CD4-positive, alpha-beta T cell treated with Interleukin-2 at 100 ng/mL for 4 hours (primary cell): Measurements from ENCODE around the gene PLA2G6.
"Not testable (repeated sequence)": the region's sequence is repeated elsewhere in the genome, so short reads cannot be mapped to it uniquely, and the experiment has no call there.

ENCODE experiments used
- DNase-seq: peaks from one replicate; pipeline ENCODE4 v3.0.0-alpha.2; 2020; ENCODE audit warnings: low spot score

The PLA2G6 gene

DNA sequence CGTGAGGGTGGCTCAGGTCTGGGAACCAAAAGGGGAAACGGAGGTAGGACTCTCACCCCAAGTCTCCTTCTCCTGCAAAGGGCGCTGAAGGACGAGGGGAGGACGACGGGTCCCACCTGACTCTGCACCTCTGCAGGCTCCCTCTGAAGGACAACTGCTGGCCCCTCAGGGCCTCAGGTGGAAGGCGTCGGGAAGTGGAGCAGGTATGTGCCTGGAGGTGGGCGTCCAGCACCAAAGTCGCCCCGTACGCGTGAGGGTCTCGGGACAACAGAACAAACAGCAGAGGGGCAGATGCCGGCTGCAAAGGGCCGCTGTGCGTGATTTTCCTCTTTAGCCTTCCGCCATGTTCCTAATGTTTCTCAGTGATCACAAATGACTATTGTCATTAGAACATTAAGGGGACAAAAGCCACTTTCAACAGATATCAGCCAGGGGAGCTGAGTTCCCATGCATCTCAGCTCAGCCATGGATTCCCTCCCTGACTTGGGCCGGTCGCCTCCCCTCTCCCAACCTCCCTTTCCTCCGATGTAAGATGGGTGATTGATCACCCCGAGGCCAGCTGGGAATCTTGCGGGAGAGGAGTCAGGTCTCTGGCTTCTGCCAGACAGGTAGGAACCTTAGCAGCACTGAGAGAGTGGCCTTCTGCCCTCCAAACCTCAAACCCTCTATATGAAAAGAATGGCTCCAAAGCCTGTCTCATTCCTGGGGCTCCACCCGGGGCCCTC is 98.5 kb downstream of the PLA2G6 start:
- no peak for DNase-seq

- DNase-seq: no peak
These were observed 99.4 kb downstream of the PLA2G6 start for GRCh38 chr22:38081941-38082828.

DNA sequence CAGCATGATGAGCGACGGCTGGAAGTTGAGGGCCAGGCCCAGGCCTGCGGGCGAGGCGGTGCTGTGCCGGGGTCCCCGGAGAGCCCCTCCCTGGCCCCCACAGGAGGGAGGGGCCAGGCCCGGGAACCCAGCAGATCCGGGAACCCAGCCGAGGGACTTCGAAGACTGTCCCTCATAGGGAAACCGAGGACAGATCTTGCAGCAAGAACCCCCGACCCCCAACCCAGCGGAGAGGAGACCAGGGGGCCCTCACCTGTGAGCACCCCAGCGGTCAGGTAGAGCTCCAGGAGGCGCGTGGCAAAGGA is 100.0 kb downstream of the PLA2G6 start:
- DNase-seq: no peak

DNA sequence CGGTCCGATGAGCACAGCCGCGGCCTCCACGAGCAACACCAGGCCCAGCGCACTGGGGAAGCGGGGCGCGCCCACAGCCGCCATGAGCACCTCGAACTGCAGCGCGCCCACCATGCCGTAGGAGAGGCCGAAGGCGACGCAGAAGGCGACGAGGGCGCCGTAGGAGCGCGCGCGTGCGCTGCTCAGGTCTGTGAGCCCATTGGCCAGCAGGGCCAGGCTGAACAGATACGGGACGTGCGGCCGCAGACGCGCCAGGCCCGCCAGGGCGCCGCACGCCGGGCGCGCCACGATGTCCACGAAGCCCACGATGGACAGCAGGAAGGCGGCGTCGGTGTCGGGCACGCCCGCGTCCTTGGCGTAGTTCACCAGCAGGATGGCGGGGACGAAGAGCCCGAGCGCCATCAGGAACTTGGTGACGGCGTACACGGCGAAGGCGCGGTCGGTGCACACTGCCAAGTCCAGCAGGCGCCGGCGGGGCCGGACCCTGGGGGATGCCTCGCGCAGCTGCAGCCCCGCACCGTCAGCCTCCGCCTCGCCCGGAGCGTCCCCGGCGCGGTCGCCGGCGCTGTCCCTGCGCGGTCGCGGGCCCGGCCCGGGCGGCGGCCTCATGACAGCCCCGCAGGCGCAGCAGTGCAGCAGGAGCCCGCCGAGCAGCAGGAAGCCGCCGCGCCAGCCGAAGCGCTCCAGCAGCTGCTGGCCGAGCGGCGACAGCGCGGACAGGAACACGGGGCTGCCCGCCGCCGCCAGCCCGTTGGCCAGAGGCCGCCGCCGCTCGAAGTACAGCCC is 100.6 kb downstream of the PLA2G6 start:
- DNase-seq: no peak

DNA sequence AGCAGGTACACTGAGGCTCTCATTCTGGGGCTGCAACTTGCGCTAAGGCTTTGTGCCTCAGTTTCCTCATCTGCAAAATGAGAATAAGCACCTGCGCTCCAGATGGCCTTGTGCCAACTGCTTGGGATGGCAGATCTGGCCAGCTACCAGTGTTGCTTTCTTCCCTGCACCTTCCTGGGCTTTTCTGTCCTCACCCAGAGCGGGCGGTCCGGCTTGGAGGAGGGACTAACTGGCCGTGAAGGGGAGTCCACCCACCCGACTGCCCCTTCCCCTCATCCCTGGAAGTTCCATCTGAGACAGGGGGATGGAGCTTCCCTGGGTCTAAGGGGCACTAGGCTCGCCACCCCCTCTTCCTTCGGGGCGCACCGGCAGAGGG is 101.2 kb downstream of the PLA2G6 start:
- no peak for DNase-seq

GRCh38 chr22:38079804-38080203 is 101.8 kb downstream of the PLA2G6 start:
- DNase-seq: no peak

- not testable (repeated sequence) for DNase-seq
These were observed 102.4 kb downstream of the PLA2G6 start for GRCh38 chr22:38079208-38079607.

- DNase-seq: no peak
These were observed 103.4 kb downstream of the PLA2G6 start for GRCh38 chr22:38078046-38078840.

DNA sequence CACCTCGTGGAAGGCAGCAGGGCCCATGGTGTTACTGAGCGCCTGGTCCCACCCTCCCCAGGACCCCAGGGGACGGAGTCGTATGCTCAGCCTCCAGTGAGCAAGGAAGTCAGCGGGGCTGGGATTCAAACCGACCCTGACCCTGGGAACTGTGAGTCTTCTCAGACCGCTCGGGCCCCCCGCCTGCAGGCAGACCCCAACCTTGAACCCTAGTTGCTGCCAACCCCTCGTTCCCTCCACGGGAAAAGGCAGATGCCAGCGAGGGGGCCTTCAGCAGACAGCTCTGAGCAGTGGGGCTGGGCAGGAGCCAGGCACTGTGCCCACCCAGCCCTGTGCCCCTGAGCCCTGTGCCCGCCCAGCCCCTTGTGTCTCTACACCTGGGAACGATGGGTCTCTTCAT is 104.0 kb downstream of the PLA2G6 start:
- DNase-seq: no peak

DNA sequence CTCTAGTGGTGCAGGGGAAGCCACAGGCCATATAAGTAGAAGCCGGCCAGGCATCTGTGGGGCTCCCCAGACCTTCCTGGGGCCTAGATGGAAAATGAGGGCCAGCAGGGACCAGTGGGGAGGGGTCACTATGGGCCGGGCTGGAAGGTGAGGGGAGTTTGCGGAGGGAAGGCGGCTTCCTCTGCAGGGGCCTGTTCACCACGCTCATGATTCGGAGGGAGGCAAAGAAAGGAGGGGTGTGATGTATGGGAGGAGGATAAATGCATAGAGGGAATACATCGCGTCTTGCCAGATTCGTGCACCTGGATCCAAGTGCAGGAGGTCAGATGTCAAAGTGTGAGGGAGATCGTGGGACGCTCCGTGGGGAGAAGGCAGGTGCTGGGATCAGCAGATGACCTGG is 104.5 kb downstream of the PLA2G6 start:
- DNase-seq: no peak

- no peak for DNase-seq
These were observed 105.7 kb downstream of the PLA2G6 start for GRCh38 chr22:38075961-38076360.

DNA sequence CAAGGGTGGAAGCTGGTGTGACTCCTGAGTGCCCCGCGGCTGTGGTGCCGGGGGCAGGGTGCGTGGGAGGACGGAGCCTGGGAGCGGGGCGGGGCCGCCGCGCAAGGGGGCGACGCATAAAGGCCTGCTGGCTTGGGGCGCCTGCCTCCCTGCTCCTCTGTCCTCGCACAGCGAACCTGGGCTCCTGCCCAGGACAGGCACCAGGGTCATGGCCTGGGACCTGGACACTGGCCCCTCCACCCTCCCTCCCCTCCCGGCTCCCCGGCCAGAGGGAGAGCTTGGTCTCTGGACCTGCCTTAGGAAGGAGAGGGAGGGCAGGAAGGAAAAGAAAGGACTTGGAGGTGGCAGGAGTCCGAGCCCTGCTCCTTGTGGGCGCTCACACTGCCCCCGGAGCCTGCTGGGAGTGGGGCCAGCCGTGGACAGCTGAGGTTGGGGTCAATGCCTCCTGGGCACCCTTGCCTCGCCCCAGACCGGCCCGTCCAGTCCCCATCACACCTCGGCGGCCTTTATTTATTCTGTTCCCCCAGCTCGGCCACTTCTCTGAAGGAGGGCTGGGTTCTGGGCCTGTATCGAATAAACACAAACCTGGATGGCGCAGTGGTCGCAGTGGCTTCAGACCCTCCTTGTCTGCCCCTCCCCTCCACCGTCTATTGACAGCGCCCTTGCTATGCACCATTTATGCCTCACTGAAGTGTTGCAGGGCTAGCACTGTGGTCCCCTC is 106.4 kb downstream of the PLA2G6 start:
- DNase-seq: no peak

GRCh38 chr22:38074181-38075104 is 107.2 kb downstream of the PLA2G6 start:
- no peak for DNase-seq

DNA sequence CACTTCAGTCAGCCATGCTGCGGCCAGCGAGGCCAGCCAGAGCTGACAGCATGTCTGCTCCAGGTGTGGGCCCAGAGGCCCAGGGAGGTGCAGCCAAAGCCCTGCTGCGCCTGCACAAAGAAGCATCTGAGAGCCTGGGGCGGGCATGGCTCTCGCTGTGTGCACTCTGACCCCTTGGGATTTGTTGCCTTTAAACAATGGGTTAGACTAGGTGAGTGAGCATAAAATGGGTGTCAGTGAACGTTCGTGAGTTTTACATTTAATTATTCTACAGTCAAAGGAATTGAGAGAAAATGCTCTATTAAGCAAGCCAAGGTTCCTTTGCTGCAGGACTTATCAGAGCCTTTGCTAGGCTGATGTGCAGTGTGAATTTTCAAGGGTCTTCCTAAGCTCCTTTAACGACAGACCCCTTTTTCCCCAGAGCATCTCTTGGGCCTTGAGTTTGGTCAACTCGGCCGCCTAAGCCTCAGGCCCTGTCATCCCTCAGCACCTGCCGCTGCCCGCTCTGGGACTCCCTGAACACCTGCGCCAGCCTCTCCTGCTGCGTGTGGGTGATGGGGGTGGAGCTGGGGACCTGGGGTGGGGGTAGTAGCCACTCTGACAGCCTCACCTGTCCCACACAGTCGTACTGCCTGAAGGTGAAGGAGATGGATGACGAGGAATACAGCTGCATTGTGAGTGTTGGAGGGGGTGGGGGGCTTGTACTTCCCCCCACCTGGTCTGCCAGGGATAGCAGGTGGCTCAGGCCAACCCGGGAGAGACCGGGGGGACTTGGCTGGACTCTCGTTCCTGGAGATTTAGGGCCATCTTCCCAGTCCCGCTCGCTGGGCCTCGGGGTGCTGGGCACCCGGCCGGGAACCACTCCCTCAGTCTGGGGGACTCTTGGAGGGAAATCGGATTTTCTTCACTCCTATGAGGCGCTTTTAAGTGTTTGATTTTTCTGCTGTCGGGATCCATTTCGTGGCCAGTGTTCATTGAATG is 108.2 kb downstream of the PLA2G6 start:
- DNase-seq: no peak

DNA sequence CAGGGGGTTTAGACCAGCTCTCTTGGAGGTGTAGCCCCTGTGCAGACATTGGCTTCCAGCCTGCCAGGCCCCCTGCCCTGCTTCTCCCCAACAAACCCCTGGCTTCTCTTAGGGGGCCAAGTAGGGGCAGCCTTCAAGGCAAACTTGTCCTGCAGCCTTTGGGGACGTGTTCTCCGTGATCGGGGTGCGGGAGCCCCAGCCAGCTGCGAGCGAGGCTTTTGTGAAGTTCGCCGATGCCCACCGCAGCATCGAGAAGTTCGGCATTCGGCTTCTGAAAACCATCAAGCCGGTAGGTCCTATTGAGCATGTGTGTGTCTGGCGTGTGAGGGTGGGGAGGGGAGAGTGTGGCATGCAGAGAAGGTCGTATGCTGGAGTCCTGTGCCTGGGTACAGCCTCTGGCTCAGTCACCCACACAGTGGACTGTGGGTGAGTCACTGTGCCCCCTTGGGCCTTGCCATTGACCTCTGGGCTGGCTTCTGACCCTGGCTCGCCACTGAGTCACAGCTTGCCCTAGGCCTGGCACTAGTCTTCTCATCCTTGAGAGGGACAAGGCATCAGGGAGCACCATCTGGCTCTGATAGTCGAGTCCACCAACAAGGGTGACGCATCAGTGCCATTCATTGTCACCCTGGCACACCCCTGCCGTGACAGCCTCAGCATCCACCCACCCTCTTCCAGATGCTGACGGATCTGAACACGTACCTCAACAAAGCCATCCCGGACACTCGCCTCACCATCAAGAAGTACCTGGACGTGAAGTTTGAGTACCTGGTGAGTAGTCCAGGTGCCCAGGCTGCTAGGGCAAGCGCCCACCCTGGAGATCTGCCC is 109.1 kb downstream of the PLA2G6 start:
- no peak for DNase-seq

DNA sequence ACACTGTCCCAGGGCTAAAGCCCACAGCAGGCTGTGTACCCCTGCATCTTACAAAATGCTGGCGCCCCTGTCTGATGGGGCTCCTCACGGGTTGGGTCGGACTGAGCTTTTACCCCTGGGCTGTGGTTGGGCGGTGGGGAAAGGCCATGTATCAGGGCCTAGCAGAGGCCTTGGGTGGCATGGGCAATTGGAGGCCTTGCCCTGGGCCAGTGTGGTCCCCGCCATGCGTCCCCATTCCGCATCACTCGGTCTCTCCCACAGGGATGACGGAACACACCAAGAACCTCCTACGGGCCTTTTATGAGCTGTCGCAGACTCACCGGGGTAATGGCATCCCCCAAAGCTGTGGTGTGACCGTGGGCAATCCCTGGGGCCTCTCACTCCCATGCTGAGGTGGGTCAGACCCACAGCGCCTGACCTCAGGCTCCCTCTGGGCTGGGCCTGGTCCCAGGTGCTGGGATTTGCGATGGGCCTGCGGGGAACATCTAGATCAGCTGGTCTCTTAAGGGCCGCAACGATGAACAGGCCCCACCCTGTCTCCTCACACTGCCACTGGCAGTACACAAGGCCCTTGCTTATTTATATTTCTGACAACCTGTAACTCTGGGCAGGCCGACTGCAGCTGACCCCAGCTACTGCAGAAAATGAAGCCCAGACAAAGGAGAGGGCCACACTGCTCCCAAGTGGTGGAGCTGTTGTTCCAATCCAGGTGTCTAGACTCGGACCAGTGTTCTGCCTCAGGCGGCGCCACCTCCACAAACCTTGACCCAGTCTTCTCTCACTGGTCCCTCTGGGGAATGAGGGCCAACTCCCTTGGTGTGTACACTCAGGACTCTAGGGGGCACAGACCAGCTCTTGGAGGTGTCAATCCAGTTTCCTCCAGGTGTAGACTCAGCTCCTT is 110.0 kb downstream of the PLA2G6 start:
- DNase-seq: no peak
